Peyer's patch (tissue), 4 donors: ENCODE measurements around the gene MPZL3. TPM values are rescaled to one million over a fixed set of nuclear protein-coding genes. Genes with fewer than 3 reads are reported as not detected.
A peak's percentile ranks its signal among the peaks of the same experiment; 100 is the strongest.

Experiments
- DNase-seq, 3 donors: peaks; one replicate each; pipeline ENCODE4 v3.0.0-alpha.2; 2017 to 2019
- H3K27ac ChIP-seq, 4 donors: fragments of 200-600 bp; sonication (generic); one replicate each; pipeline ENCODE4 v1.5.1; 2016 to 2019
- H3K27me3 ChIP-seq, 2 donors: fragments of 200-600 bp; sonication (generic); one replicate each; pipeline ENCODE4 v1.5.1; 2019
- H3K36me3 ChIP-seq, 3 donors: fragments of 200-600 bp; sonication (generic); one replicate each; pipeline ENCODE4 v1.5.1; 2016 to 2019
- H3K4me1 ChIP-seq, 4 donors: fragments of 200-600 bp; sonication (generic); one replicate each; pipeline ENCODE4 v1.5.1; 2016 to 2019
- H3K4me3 ChIP-seq, 4 donors: fragments of 200-600 bp; sonication (generic); 1 replicate in 3 of 4; 2 replicates in 1 of 4; pipeline ENCODE4 v1.5.1; 2016 to 2019; ENCODE audit warnings: mild to moderate bottlenecking in 1 of 4
- H3K9me3 ChIP-seq, 4 donors: fragments of 200-600 bp; sonication (generic); one replicate each; pipeline ENCODE4 v1.5.1; 2016 to 2019; ENCODE audit warnings: mild to moderate bottlenecking in 1 of 4
- POLR2A ChIP-seq, 2 donors: fragments of 450-650 bp; IDR thresholded peaks; one replicate each; pipeline ENCODE4 v1.5.1; 2017; ENCODE audit warnings: antibody characterized with exemption in 2 of 2, mild to moderate bottlenecking in 2 of 2, moderate library complexity in 2 of 2
- total RNA-seq, 4 donors: library from RNA; depleted of rRNA; stranded (reverse); fragments of >200 nt; gene quantifications; one replicate each; pipeline ENCODE4 v1.1.0, GENCODE V29; 2016
- TF ChIP-seq, protein P1 (sequence below), 6 experiments: fragments of 450-650 bp in 4 of 6; fragments of 200-600 bp in 2 of 6; sonication (generic) in 1 of 6; IDR thresholded peaks; one replicate each; pipeline ENCODE4 v1.5.1; 2017 to 2019; ENCODE audit warnings: antibody characterized with exemption in 6 of 6, mild to moderate bottlenecking in 3 of 6, moderate library complexity in 1 of 6

Gene MPZL3, protein sequence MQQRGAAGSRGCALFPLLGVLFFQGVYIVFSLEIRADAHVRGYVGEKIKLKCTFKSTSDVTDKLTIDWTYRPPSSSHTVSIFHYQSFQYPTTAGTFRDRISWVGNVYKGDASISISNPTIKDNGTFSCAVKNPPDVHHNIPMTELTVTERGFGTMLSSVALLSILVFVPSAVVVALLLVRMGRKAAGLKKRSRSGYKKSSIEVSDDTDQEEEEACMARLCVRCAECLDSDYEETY
- total RNA-seq: 10 to 100 TPM in 1 of 4 donors, 1 to 10 TPM in 2, under 1 TPM in 1; 0.83 to 15.4 (median 7.8) TPM

DNA sequence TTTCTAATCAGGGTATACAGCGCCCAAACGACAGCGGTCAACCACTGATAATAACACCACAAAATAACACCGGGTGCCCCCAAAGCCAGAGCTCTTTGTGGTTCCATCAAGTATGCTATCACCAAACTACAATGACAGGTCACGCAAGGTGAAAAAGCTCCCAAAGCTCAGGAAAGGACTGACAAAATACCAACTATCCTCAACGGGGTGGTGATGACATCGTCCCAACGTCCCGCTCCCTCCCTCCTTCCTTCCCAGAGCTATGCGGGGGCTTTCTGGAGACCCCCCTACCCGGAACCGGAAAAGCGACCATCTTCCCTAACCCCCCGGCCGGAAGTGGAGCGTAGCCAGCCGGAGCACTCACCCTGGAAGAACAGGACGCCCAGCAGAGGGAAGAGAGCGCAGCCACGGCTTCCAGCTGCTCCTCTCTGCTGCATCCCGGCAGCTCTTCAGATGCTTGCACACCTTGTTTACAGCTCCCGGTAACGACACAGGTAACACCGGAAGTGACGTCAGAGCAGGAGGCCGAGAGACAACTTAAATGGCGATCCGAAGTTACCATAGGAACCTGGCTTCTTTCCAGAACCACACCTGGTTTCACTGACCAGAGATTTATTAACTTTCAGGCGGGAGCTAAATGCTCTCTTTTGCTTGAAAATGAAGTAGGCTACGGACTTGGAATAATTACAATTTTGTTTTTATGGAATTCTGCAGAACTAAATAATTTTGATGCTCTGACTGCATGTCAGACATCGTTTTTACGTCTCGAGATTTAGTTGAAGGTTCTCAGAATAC is at the start of gene MPZL3:
TSS of gene MPZL3 (minus strand) at position 508 of the 795 bp plus-strand sequence. CDS start at position 437, 71 bp downstream.
- peak; percentile 88 to 97 (median 91) for DNase-seq
- Histone ChIP-seq H3K9me3 (no peaks in the 10 kb centered on the region), H3K27ac (peak within 1 kb of the TSS; percentile 82 to 95 (median 83)), H3K4me3 (peak within 1 kb of the TSS; percentile 52 to 85 (median 72)), H3K4me1 (peaks cover 0 to 7% (median 2%) of the 10 kb centered on the region in 4 donors), H3K36me3 (no peaks in the 10 kb centered on the region), H3K27me3 (no peaks in the 10 kb centered on the region)
- TF ChIP-seq POLR2A (IDR thresholded peaks at IDR 0.05): peak; percentile 90 to 92
- TF ChIP-seq, protein P1, sequence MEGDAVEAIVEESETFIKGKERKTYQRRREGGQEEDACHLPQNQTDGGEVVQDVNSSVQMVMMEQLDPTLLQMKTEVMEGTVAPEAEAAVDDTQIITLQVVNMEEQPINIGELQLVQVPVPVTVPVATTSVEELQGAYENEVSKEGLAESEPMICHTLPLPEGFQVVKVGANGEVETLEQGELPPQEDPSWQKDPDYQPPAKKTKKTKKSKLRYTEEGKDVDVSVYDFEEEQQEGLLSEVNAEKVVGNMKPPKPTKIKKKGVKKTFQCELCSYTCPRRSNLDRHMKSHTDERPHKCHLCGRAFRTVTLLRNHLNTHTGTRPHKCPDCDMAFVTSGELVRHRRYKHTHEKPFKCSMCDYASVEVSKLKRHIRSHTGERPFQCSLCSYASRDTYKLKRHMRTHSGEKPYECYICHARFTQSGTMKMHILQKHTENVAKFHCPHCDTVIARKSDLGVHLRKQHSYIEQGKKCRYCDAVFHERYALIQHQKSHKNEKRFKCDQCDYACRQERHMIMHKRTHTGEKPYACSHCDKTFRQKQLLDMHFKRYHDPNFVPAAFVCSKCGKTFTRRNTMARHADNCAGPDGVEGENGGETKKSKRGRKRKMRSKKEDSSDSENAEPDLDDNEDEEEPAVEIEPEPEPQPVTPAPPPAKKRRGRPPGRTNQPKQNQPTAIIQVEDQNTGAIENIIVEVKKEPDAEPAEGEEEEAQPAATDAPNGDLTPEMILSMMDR (IDR thresholded peaks at IDR 0.05): peak in 1 of 6 experiments; percentile 3

DNA sequence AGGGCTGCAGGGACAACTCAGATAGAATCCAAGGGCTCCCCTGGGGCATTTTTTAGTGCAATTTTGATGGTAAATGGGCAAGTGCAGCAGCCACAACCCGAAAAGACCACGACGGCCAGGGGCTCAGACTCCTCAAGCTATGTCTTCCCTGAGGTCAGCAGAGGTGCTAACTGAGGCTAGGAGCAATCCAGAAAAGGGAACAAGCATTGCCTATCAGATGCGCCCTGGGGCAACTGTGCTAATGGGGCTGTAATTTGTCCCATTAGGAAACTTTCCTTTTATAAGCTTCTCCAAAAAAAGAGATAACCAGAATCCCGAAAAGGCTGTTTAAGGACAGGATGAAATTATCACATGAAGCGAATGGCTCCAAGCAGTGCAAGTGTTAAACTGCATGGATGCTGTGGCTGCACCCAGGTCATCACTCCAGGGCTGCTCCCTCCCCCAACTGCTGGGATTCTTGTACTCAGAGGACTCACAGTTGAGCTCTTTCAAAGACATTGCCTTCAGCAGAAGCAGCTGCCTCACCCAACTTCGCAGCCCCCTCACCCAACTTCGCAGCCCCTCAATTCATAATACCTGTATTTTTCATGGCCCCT is 49.5 kb upstream of the MPZL3 start:
- H3K27me3 ChIP-seq: no peaks in the 10 kb centered on the region
- no peak for TF ChIP-seq POLR2A (IDR thresholded peaks at IDR 0.05)
- TF ChIP-seq, protein P1 (IDR thresholded peaks at IDR 0.05): no peak
- no peaks in the 10 kb centered on the region for H3K4me1 ChIP-seq
- DNase-seq: no peak
- no peak overlapping the region for H3K4me3 ChIP-seq
- no peaks in the 10 kb centered on the region for H3K9me3 ChIP-seq
- H3K27ac ChIP-seq: no peak overlapping the region
- no peaks in the 10 kb centered on the region for H3K36me3 ChIP-seq

DNA sequence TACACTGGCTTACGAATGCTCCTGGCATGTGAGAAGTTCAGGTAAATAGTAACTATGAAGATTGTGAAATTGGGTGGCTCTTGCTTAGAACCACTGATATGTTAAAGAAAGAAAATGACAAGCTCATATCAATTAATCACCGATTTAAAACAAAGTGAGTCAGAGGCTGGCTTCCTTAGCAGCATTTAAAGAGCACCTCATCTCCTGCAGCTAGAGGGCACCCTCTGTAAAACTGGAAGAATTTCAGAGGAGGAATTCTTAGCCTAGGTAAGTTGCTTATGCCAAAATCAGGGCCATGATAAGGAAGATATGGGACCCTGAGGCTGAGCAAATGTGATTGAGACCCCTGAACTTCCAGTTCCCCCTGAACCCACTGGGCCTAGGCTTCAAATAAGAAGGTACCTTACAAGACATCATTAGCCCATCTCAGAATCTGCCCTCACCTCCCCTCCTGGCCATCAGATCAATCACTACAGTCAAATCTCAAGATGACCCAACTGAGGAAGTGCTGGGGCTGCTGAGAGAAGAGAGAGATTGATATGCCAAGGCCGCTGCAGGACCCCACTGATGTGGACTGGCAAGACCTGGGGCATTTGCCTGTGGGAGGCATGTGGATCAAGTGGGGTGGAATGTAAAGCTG is 43.8 kb upstream of the MPZL3 start:
- no peaks in the 10 kb centered on the region for H3K27me3 ChIP-seq
- no peaks in the 10 kb centered on the region for H3K4me1 ChIP-seq
- no peaks in the 10 kb centered on the region for H3K36me3 ChIP-seq
- peak in 1 of 3 donors; percentile 71 for DNase-seq
- H3K9me3 ChIP-seq: no peaks in the 10 kb centered on the region
- TF ChIP-seq, protein P1 (IDR thresholded peaks at IDR 0.05): peak; percentile 22 to 80 (median 70)
- TF ChIP-seq POLR2A (IDR thresholded peaks at IDR 0.05): no peak
- H3K27ac ChIP-seq: no peak overlapping the region
- no peak overlapping the region for H3K4me3 ChIP-seq

DNA sequence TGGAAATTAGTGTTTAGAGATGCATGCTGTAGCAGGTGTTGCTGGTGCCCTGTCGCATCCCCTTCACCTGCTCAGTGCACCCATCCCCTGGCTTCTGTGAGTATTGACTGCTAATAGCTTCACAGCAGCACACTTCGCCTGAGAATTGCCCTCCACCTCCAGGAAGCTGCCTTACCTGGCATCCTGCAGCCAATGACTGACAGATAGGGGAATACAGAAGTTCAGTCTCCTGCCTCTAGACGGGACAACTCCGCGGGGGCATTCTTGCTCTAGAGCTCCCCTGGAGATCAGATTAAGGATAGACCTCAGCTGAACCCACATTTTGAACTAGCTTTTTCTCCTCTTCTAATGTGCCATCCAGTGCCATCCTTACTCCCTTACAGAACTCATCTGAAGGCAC is 43.0 kb upstream of the MPZL3 start:
- Histone ChIP-seq H3K27ac (no peak overlapping the region), H3K9me3 (no peaks in the 10 kb centered on the region)
- TF ChIP-seq POLR2A (IDR thresholded peaks at IDR 0.05): no peak
- TF ChIP-seq, protein P1 (IDR thresholded peaks at IDR 0.05): no peak

DNA sequence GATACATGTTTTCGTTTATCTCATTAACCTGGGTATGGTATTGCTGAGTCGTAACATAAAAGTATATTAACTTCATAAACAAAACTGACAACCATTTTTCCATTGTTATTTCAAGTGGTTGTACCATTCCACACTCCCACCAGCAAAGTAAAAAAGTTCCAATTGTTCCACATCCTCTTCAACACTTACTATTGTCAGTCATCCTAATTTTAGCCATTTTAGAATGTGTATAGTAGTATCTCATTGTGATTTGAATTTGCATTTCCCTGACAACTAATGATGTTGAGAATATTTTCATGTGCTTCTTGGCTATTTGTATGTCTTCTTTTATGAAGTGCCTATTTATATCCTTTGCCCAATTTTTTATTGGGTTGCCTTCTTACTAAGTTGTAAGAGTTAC is 41.9 kb upstream of the MPZL3 start:
- Histone ChIP-seq H3K27ac (no peak overlapping the region), H3K4me3 (no peak overlapping the region), H3K27me3 (no peaks in the 10 kb centered on the region), H3K36me3 (no peaks in the 10 kb centered on the region), H3K9me3 (no peaks in the 10 kb centered on the region), H3K4me1 (no peaks in the 10 kb centered on the region)
- TF ChIP-seq, protein P1 (IDR thresholded peaks at IDR 0.05): no peak
- no peak for TF ChIP-seq POLR2A (IDR thresholded peaks at IDR 0.05)
- no peak for DNase-seq

More for the DNA sequence above, 43.0 kb upstream of the MPZL3 start:
- Histone ChIP-seq H3K4me1 (no peaks in the 10 kb centered on the region), H3K36me3 (no peaks in the 10 kb centered on the region), H3K4me3 (no peak overlapping the region), H3K27me3 (no peaks in the 10 kb centered on the region)
- DNase-seq: no peak
